ENCODE results near the gene CCSER1.
"Not testable (repeated sequence)": the region's sequence is repeated elsewhere in the genome, so short reads cannot be mapped to it uniquely, and the experiment has no call there.

The CCSER1 gene

GRCh38 chr4:91284480-91284879 is 1157.3 kb downstream of the CCSER1 start:
- no peak for DNase-seq (ENCODE audit: low spot score)

- no peak for DNase-seq (ENCODE audit: low spot score)
Observed at GRCh38 chr4:91285487-91285886, 1158.3 kb downstream of the CCSER1 start.

GRCh38 chr4:91288702-91289311 is 1161.6 kb downstream of the CCSER1 start:
- no peak for DNase-seq (ENCODE audit: low spot score)

DNA sequence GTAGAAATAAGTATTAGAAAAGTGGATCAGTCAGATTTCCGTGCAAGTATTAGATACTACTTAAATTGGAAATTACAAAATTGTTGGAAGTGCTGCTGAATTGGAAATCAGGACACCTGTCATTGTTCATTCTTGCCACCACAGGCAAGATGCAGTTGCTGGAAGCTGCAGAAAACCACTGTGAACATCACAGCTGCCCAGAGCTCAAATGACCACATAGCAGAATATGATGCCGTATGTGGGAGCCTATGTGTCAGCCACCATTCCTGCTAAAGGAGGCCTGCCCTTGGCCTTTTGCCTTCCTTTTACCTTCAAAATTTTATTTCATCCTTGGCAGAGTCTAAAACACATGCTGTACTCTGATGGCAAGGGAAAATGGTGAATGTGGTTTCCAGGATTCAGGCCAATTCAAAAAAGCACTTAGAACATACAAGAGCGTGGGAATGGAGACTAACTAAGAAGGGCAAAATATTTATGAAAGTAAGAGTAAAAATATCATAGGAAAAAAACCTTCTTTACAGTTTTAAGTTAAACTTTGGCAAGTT is 1171.0 kb downstream of the CCSER1 start:
- DNase-seq (ENCODE audit: low spot score), result no peak

DNA sequence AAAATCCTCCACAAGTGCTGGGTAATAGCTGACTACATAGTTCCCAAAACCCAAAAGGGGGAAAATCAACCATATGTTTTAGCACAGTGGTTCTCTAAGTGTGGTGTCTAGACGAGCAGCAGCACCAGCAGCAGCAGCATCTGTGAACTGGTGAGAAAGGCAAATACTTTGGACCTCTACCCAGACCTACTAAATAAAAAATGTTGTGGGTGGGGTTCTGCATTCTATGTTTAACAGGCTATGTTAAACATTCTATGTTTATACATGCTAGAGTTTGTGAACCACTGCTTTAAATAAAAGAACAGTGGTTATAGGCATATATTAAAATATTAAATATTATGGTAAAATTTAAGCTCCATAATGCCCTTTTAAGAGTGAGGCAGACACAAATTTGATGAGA is 1171.6 kb downstream of the CCSER1 start:
- DNase-seq (ENCODE audit: low spot score), result no peak

GRCh38 chr4:91302120-91302519 is 1174.9 kb downstream of the CCSER1 start:
- no peak for DNase-seq (ENCODE audit: low spot score)

DNA sequence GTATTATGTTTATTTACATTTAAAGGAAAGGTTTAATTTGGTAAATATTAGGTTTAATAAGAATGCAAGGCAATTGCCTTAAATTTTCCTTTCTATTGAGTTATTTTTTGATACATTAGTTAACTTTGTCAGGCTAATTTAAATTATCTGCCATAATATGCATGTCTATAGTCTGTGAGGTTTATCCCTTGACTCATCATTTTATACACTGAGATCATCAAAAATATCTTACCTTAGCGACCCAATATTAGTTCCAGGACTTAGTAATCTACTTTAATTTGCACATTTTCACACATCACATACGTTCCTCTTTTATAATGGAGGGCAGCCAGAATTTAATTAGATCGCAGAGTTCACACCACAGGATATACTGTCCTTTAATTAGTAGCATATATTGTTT is 1177.1 kb downstream of the CCSER1 start:
- DNase-seq (ENCODE audit: low spot score), result no peak

GRCh38 chr4:91317434-91317833 is 1190.2 kb downstream of the CCSER1 start:
- no peak for DNase-seq (ENCODE audit: low spot score)

DNA sequence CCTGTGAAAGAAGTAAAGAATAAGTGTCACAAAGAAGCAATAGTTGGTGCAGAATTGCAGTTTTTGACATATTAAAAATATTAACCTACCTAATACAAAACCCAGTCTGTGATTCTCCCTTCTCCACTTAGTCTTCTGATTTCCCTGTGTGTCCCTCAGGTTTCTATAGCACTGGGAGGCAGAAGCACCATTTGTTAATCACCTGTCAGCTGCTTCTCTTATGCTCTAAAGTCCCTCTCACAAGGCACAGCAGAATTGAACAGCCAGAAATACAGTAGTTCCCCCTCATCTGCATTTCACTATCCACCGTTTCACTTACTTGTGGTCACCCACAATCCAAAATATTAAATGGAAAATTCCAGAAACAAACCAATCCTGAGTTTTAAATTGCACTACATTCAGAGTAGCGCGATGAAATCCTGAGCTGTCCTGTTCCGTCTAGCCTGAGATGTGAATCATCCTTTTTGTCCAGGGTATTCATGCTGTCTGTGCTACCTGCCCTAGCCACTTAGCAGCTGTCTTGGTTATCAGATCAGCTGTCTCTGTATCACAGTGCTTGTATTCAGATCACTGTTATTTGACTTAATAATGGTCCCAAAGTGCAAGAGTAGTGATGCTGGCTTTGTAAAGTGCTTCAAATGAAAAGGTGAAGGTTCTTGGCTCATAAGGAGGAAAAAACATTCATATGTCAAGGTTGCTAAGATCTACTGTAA is 1192.5 kb downstream of the CCSER1 start:
- no peak for DNase-seq (ENCODE audit: low spot score)

DNA sequence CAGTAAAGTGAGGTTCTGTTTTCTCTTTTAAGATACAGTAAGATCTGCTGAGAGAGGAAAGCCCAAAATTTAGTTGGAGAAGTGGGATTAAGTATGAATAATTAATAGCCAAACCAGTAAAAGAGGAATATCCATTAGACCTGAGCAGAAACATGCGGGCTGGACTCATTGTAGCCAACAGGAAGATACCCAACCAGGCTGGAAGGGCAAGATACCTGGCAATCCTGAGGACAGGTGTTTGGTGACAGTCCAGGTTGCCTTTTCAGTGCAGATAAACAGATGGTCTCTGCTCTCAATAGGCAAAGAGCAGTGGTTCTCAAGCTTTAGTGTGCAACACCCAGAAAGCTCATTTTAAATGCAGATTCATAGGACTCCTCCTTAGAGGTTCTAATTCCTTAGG is 1195.8 kb downstream of the CCSER1 start:
- no peak for DNase-seq (ENCODE audit: low spot score)

DNA sequence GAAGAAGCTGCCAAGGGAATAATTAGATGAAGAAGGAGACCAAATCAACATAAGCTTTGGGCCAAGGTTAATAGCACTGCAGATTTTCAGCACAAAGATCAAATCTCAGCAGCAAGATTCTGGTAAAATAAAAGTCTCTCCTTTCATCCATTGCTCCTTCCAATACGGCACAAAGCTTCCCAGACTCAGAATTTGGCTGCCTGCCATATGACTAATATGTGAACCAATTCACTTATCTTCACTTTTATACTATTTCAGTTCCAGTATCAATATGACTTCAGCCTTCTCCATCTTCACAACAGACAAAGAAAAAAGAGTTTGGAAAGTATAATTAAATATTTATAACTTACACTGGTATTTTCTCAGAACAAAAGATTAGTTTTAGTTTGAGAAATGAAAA is 1198.3 kb downstream of the CCSER1 start:
- no peak for DNase-seq (ENCODE audit: low spot score)

GRCh38 chr4:91326167-91326566 is 1199.0 kb downstream of the CCSER1 start:
- not testable (repeated sequence) for DNase-seq (ENCODE audit: low spot score)

GRCh38 chr4:91330555-91331137 is 1203.5 kb downstream of the CCSER1 start:
- no peak for DNase-seq (ENCODE audit: low spot score)

- no peak for DNase-seq (ENCODE audit: low spot score)
Observed at GRCh38 chr4:91340822-91341221, 1213.6 kb downstream of the CCSER1 start.

- DNase-seq (ENCODE audit: low spot score), result no peak
Observed at GRCh38 chr4:91345632-91346031, 1218.4 kb downstream of the CCSER1 start.

DNA sequence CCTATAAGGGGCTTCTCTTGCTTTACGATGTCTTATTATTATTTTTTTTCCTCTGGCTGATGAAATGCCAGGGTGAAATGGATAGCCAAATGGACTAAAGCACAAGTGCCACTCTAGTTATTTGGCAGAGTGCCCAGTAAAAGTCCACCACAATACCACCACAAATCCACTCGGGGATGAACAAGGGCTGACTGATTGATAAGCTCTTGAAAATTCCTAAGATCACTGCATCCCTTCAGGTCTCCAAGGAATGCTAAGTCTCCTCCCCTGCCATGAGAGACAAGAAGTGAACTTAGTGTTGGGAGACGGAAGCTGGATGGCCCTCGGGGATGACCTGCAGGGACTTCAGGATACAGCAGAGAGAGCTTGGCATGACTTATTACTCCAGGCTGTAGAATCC is 1229.3 kb downstream of the CCSER1 start:
- not testable (repeated sequence) for DNase-seq (ENCODE audit: low spot score)

DNA sequence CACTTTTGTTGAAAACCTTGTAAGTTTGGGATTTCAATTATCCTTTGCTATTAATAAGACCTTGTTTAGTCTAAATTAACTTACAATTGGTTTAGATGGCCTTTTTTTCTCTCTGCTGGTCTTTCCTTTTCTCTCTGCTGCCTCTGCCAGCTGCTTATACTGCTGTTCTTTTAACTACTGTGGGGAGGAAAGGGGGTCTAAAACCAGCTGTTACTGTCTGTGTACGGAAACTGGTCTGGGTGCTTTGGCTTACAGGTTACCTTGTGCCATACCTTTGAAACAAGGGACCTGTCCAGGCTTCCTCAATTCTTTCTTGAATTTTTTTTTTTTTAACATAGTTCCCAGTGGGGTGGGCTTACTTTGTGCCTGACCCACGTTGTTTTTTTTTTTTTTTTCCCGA is 1230.8 kb downstream of the CCSER1 start:
- DNase-seq (ENCODE audit: low spot score), result not testable (repeated sequence)

DNA sequence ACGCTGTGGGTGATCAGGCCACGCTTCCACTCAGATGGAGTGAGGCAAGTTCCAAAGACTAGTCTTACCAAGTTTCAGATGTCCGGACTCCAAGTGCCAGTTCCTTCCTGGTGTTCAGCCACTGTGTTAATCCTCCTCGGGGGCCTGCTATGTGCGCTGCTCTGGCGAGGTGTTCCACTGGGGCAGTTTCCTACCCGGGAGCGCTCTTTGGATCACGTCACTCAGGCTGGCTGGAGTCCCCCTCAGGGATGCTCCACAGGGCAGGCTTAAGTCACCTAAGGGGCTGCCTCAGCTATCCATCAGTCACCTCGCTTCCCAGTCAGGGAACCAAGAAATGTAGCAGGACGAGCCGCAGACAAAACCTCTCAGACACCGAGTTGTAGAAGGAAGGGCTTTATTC is 1231.4 kb downstream of the CCSER1 start:
- DNase-seq (ENCODE audit: low spot score), result not testable (repeated sequence)

GRCh38 chr4:91359041-91360031 is 1232.1 kb downstream of the CCSER1 start:
- no peak for DNase-seq (ENCODE audit: low spot score)

DNA sequence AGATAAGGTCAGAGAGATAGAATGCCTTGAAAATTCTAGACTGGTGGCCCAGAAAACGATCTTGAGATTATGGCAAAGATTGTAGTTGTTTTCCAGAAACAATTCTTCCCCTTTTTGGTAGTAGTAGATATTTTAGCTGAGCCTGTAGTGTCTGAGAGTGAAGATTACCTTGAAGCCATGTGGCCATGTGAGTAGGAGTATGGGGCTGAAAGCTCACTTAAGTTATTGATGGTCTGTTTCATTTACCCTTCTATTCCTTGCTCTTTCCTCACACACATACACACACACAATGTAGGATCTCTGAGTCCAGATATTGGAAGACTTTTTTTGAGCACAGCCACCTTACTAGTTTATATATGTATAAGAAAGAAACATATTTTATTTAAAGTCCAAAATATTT is 1234.9 kb downstream of the CCSER1 start:
- DNase-seq (ENCODE audit: low spot score), result no peak

DNA sequence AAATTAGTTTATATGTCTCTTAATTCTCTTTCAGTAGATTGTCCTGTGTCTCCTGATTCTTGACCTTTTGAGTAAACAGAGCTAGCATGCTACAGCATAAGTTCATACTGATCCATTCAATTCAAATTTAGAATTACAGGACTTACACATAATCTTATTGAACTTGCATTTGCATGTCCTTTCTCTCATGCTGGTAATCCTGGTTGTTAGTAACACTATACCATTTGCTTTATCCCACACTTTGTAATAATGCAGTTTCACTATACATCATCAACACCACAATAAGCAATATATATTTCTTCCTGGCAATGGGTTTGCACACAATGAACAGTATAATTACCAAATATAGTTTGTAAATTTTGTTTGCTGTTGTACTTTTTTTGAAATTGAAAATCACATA is 1239.4 kb downstream of the CCSER1 start:
- no peak for DNase-seq (ENCODE audit: low spot score)

DNA sequence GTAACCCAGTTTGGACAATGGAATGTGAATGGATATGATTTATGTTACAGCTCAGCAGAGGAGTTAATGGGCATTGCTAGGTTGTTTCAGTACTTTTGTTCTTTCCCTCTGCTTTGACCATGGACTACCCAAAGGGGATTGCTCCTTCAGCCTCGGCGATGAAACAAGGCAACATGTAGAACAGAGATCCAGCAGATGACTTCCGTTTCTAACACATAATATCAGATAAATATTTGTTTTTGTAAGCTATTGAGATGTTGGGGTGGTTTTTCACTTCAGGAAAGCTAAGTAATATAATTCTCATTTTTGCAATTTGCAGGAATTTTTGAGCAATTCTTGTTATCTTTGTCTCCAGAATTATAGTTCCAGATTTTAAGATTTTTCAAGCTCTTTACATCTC is 1241.9 kb downstream of the CCSER1 start:
- no peak for DNase-seq (ENCODE audit: low spot score)
